Measurements from ENCODE around the gene GREM2. TPM values are rescaled to one million over a fixed set of nuclear protein-coding genes. Genes with fewer than 3 reads are reported as not detected.
A peak's percentile ranks its signal among the peaks of the same experiment; 100 is the strongest.

GREM2 gene
- total RNA-seq, 1 donor from 2014 or later, result not detected

GRCh38 chr1:240562111-240562590 is 49.8 kb downstream of the GREM2 start:
- no peak for DNase-seq (ENCODE audit: low read depth in 2 of 2)

GRCh38 chr1:240559781-240560180 is 52.2 kb downstream of the GREM2 start:
- DNase-seq (ENCODE audit: low read depth in 2 of 2), result peak in 1 of 2 donors; percentile 47

GRCh38 chr1:240555524-240555923 is 56.4 kb downstream of the GREM2 start:
- DNase-seq (ENCODE audit: low read depth in 2 of 2), result no peak

GRCh38 chr1:240553351-240553750 is 58.6 kb downstream of the GREM2 start:
- DNase-seq (ENCODE audit: low read depth in 2 of 2), result no peak

GRCh38 chr1:240539769-240540414 is 72.1 kb downstream of the GREM2 start:
- no peak for DNase-seq (ENCODE audit: low read depth in 2 of 2)

- no peak for DNase-seq (ENCODE audit: low read depth in 2 of 2)
Observed at GRCh38 chr1:240538776-240539430, 73.1 kb downstream of the GREM2 start.

- no peak for DNase-seq (ENCODE audit: low read depth in 2 of 2)
Observed at GRCh38 chr1:240533154-240533780, 78.7 kb downstream of the GREM2 start.

- DNase-seq (ENCODE audit: low read depth in 2 of 2), result no peak
Observed at GRCh38 chr1:240528591-240528990, 83.4 kb downstream of the GREM2 start.

GRCh38 chr1:240527086-240527485 is 84.9 kb downstream of the GREM2 start:
- DNase-seq (ENCODE audit: low read depth in 2 of 2), result no peak

- no peak for DNase-seq (ENCODE audit: low read depth in 2 of 2)
Observed at GRCh38 chr1:240526312-240526711, 85.6 kb downstream of the GREM2 start.

GRCh38 chr1:240524356-240525069 is 87.4 kb downstream of the GREM2 start:
- DNase-seq (ENCODE audit: low read depth in 2 of 2), result no peak

- no peak for DNase-seq (ENCODE audit: low read depth in 2 of 2)
Observed at GRCh38 chr1:240522122-240522822, 89.7 kb downstream of the GREM2 start.

GRCh38 chr1:240517891-240518290 is 94.1 kb downstream of the GREM2 start:
- DNase-seq (ENCODE audit: low read depth in 2 of 2), result no peak

- no peak for DNase-seq (ENCODE audit: low read depth in 2 of 2)
Observed at GRCh38 chr1:240516069-240516468, 95.9 kb downstream of the GREM2 start.

GRCh38 chr1:240515505-240515904 is 96.5 kb downstream of the GREM2 start:
- no peak for DNase-seq (ENCODE audit: low read depth in 2 of 2)

- no peak for DNase-seq (ENCODE audit: low read depth in 2 of 2)
Observed at GRCh38 chr1:240511789-240512188, 100.2 kb downstream of the GREM2 start.

- DNase-seq (ENCODE audit: low read depth in 2 of 2), result no peak
Observed at GRCh38 chr1:240508950-240509349, 103.0 kb downstream of the GREM2 start.

- DNase-seq (ENCODE audit: low read depth in 2 of 2), result no peak
Observed at GRCh38 chr1:240508201-240508600, 103.8 kb downstream of the GREM2 start.

GRCh38 chr1:240506176-240506575 is 105.8 kb downstream of the GREM2 start:
- no peak for DNase-seq (ENCODE audit: low read depth in 2 of 2)

- DNase-seq (ENCODE audit: low read depth in 2 of 2), result no peak
Observed at GRCh38 chr1:240503558-240503957, 108.4 kb downstream of the GREM2 start.

GRCh38 chr1:240503036-240503435 is 108.9 kb downstream of the GREM2 start:
- DNase-seq (ENCODE audit: low read depth in 2 of 2), result no peak
